Erythroblast (primary cell): Measurements from ENCODE around the gene TMX2.
"Not testable (repeated sequence)": the region's sequence is repeated elsewhere in the genome, so short reads cannot be mapped to it uniquely, and the experiment has no call there.

Experiments
- DNase-seq, 2 experiments: peaks; one replicate each; lab custom pipeline; 2025; lab: John Stamatoyannopoulos, UW
- GATA1 ChIP-seq: IDR thresholded peaks from 2 replicates; pipeline ENCODE4 v1.6.1; 2011; ENCODE audit warnings: low read depth, mild to moderate bottlenecking, control low read depth, low read length, moderate library complexity
- POLR2A ChIP-seq: IDR thresholded peaks from 2 replicates; pipeline ENCODE4 v1.6.1; 2011; ENCODE audit warnings: mild to moderate bottlenecking, low read length

TMX2 gene

GRCh38 chr11:57699813-57700212, 12.6 kb upstream of the TMX2 start:
- TF ChIP-seq POLR2A (no peak), GATA1 (no peak)
- no peak for DNase-seq

- TF ChIP-seq GATA1 (no peak), POLR2A (no peak)
- DNase-seq: no peak
Observed at GRCh38 chr11:57700425-57700824, 12.0 kb upstream of the TMX2 start.

- no peak for TF ChIP-seq GATA1
- no peak for TF ChIP-seq POLR2A
- DNase-seq: no peak
Observed at GRCh38 chr11:57703341-57703740, 9.1 kb upstream of the TMX2 start.

GRCh38 chr11:57704932-57705331, 7.5 kb upstream of the TMX2 start:
- TF ChIP-seq POLR2A (no peak), GATA1 (no peak)
- no peak for DNase-seq

- not testable (repeated sequence) for DNase-seq
Observed at GRCh38 chr11:57705432-57705831, 7.0 kb upstream of the TMX2 start.

- TF ChIP-seq GATA1: no peak
- no peak for TF ChIP-seq POLR2A
- no peak for DNase-seq
Observed at GRCh38 chr11:57709802-57710367, 2.5 kb upstream of the TMX2 start.

GRCh38 chr11:57711414-57712255, 758 bp upstream of the TMX2 start, which contains the start of gene MED19:
Gene MED19, minus strand, starts transcription at chr11:57712215. Its CDS starts 36 bp downstream, at chr11:57712179.
- no peak for TF ChIP-seq POLR2A
- no peak for TF ChIP-seq GATA1
- peak; percentile 90 to 93 for DNase-seq

GRCh38 chr11:57713835-57714234, 1.4 kb downstream of the TMX2 start:
- DNase-seq: peak; percentile 38 to 63
- no peak for TF ChIP-seq GATA1
- no peak for TF ChIP-seq POLR2A

- DNase-seq: not testable (repeated sequence)
Observed at GRCh38 chr11:57716726-57717125, 4.3 kb downstream of the TMX2 start.

GRCh38 chr11:57727185-57727584, 14.8 kb downstream of the TMX2 start:
- no peak for DNase-seq
- TF ChIP-seq GATA1 (no peak), POLR2A (no peak)

- TF ChIP-seq POLR2A (no peak), GATA1 (no peak)
- DNase-seq: no peak
Observed at GRCh38 chr11:57728829-57729228, 16.4 kb downstream of the TMX2 start.

GRCh38 chr11:57729479-57729878, 17.1 kb downstream of the TMX2 start:
- TF ChIP-seq POLR2A (no peak), GATA1 (no peak)
- no peak for DNase-seq

- no peak for DNase-seq
- no peak for TF ChIP-seq POLR2A
- no peak for TF ChIP-seq GATA1
Observed at GRCh38 chr11:57732661-57733060, 20.3 kb downstream of the TMX2 start.

GRCh38 chr11:57735619-57736298, 23.4 kb downstream of the TMX2 start:
- DNase-seq: peak; percentile 79 to 86
- TF ChIP-seq GATA1 (no peak), POLR2A (no peak)
